Fibroblast of the aortic adventitia (primary cell): ENCODE data around the gene MDM2. TPM values are rescaled to one million over a fixed set of nuclear protein-coding genes. Genes with fewer than 3 reads are reported as not detected.
A peak's percentile ranks its signal among the peaks of the same experiment; 100 is the strongest.

Experiments
- DNase-seq: peaks from one replicate; pipeline ENCODE4 v3.0.0-alpha.2; 2010; ENCODE audit warnings: low read depth
- H3K4me3 ChIP-seq: 2 replicates; pipeline ENCODE4 v1.5.1; 2011; ENCODE audit warnings: low read depth, mild to moderate bottlenecking, control low read depth, low read length, moderate library complexity
- total RNA-seq: library from RNA; depleted of rRNA; stranded (reverse); fragments of >200 nt; gene quantifications from 2 replicates; pipeline ENCODE4 v1.2.3, GENCODE V29; 2012; ENCODE audit warnings: low replicate concordance
- TF ChIP-seq, protein P1 (sequence below): IDR thresholded peaks from 2 replicates; pipeline ENCODE4 v1.5.1; 2011; ENCODE audit warnings: mild to moderate bottlenecking, low read length, control low read depth, inconsistent platforms; ENCODE audit not compliant: insufficient read depth

MDM2 gene
- total RNA-seq, 1 donor, result 241 TPM

DNA sequence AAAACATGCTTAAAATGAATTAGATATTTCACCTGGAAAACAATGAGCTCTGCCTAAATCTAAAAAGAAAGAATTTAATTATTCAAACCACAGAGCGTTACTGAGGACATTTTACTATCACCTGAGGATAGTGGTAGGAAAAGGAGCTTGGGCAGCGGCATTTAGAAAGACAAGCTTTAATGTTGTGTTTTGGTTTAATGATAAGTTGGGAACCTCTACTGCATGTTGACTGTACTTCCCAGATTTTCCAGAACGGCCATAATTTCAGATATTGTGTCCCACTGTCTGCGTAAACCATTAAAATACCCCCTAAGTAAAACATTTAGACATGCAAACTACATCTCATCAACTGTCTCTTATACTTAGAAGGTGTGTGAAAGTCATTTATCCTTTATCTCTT lies 69.6 kb downstream of the MDM2 start:
- DNase-seq, result no peak
- H3K4me3 ChIP-seq, result no peak overlapping the region
- TF ChIP-seq, protein P1, sequence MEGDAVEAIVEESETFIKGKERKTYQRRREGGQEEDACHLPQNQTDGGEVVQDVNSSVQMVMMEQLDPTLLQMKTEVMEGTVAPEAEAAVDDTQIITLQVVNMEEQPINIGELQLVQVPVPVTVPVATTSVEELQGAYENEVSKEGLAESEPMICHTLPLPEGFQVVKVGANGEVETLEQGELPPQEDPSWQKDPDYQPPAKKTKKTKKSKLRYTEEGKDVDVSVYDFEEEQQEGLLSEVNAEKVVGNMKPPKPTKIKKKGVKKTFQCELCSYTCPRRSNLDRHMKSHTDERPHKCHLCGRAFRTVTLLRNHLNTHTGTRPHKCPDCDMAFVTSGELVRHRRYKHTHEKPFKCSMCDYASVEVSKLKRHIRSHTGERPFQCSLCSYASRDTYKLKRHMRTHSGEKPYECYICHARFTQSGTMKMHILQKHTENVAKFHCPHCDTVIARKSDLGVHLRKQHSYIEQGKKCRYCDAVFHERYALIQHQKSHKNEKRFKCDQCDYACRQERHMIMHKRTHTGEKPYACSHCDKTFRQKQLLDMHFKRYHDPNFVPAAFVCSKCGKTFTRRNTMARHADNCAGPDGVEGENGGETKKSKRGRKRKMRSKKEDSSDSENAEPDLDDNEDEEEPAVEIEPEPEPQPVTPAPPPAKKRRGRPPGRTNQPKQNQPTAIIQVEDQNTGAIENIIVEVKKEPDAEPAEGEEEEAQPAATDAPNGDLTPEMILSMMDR, result no peak

GRCh38 chr12:68878283-68878682 lies 70.3 kb downstream of the MDM2 start:
- TF ChIP-seq, protein P1, result no peak
- DNase-seq, result no peak
- no peak overlapping the region for H3K4me3 ChIP-seq

- TF ChIP-seq, protein P1, result no peak
- H3K4me3 ChIP-seq, result no peak overlapping the region
- DNase-seq, result no peak
These were observed 70.9 kb downstream of the MDM2 start for GRCh38 chr12:68878846-68879245.

DNA sequence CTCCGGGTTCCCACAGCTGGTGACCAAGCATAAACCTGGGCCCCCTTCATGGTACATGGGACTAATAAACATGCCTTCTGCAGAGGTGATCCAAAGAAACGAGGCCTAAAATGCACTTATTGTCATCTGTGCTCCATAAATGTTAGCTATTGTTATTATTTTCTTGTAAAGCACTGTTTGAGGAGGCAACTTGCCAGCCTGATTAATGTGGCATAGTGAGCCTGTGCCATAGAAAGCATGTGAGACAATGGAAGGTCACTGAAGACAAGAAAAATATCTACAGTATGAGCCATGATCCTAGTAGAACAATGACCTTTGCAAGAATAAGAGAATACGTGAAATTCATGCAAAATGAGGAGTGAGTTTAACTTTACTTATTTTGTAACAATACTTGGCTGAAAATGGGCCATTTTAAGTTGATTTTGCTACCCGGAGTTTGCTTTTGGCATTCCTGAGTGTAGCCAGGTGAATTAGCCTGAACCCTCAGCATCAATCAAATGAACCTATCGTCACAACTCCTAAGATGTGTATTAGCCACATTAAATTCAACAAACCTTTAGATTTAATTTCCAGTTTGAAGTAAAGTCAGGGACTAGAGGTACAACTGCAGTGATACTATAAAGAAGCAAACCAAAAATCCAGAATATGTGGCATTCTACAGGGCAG lies 72.8 kb downstream of the MDM2 start:
- peak; percentile 66 for DNase-seq
- no peak overlapping the region for H3K4me3 ChIP-seq
- TF ChIP-seq, protein P1, result no peak

GRCh38 chr12:68882251-68882964 lies 74.4 kb downstream of the MDM2 start:
- TF ChIP-seq, protein P1, result no peak
- H3K4me3 ChIP-seq, result no peak overlapping the region
- DNase-seq, result no peak

- TF ChIP-seq, protein P1, result no peak
These were observed 75.2 kb downstream of the MDM2 start for GRCh38 chr12:68883151-68883550.

GRCh38 chr12:68884251-68884650 lies 76.3 kb downstream of the MDM2 start:
- DNase-seq, result no peak

More at GRCh38 chr12:68883151-68883550, 75.2 kb downstream of the MDM2 start:
- DNase-seq, result no peak
- no peak overlapping the region for H3K4me3 ChIP-seq

More at GRCh38 chr12:68884251-68884650, 76.3 kb downstream of the MDM2 start:
- TF ChIP-seq, protein P1, result no peak
- H3K4me3 ChIP-seq, result no peak overlapping the region
